Measurements from ENCODE around the gene MGST2.

MGST2 gene

DNA sequence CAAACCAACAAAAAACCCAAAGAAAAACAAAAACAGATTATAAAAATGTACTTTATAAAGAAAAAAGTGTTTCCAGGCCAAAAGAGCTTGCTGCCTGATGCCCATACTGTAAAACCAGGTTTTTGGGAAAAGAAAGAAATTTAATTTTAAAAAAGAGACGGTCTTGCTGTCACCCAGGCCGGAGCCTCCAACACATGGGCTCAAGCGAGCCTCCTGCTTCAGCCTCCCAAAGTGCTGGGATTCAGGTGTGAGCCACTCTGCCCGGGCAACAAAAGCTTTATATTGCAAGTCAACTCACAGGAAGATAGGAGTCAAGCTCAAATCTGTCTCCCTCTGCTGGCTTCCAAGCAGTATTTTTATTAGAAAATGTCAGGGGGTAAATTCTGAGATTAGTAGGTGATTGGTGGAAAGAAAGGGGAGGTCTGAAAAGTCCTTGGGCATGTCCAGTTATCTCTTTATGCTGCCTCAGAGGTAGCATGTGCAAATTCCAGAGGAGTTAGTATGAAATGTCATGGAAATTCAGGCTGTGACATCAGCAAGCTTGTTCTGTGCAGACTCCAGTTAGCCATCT is 39.4 kb downstream of the MGST2 start:
- TF ChIP-seq TCF12 (IDR thresholded peaks at IDR 0.05; ENCODE audit: low read depth) (no peak), FOXM1 (IDR thresholded peaks at IDR 0.05; ENCODE audit: borderline replicate concordance, low read depth) (no peak), YY1 (IDR thresholded peaks at IDR 0.05; ENCODE audit: low read depth) (no peak)

DNA sequence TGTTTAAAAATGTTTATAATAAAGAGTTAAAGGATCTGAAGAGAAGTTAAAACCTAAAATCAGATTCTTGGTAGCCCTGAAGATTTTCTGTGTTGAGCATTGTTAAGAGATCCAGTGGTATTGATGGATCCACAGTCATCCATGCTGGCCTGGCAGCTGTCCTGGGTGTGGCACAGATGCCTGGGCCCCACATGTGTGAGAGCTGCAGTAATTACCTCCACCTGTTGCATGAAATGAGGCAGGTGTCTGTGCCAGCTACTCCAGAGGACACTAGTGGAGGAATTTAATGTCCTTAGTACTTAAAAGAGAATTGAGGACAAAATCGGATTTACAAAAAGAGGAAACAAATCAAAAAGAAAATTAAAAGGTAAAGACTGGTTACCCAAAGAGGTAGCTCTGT is 44.0 kb downstream of the MGST2 start:
- TF ChIP-seq, protein P1, sequence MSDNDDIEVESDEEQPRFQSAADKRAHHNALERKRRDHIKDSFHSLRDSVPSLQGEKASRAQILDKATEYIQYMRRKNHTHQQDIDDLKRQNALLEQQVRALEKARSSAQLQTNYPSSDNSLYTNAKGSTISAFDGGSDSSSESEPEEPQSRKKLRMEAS (IDR thresholded peaks at IDR 0.05): no peak
- TF ChIP-seq RAD21 (IDR thresholded peaks at IDR 0.05; ENCODE audit: low read depth) (no peak), TEAD4 (IDR thresholded peaks at IDR 0.05) (no peak), CEBPB (IDR thresholded peaks at IDR 0.05) (no peak), TCF12 (IDR thresholded peaks at IDR 0.05; ENCODE audit: low read depth) (no peak), ZBTB7A (IDR thresholded peaks at IDR 0.05; ENCODE audit: low read depth) (no peak), NFIC (IDR thresholded peaks at IDR 0.05) (no peak), TAF1 (IDR thresholded peaks at IDR 0.05; ENCODE audit: low read depth) (no peak), YY1 (IDR thresholded peaks at IDR 0.05; ENCODE audit: low read depth) (no peak)
- TF ChIP-seq, protein P2, sequence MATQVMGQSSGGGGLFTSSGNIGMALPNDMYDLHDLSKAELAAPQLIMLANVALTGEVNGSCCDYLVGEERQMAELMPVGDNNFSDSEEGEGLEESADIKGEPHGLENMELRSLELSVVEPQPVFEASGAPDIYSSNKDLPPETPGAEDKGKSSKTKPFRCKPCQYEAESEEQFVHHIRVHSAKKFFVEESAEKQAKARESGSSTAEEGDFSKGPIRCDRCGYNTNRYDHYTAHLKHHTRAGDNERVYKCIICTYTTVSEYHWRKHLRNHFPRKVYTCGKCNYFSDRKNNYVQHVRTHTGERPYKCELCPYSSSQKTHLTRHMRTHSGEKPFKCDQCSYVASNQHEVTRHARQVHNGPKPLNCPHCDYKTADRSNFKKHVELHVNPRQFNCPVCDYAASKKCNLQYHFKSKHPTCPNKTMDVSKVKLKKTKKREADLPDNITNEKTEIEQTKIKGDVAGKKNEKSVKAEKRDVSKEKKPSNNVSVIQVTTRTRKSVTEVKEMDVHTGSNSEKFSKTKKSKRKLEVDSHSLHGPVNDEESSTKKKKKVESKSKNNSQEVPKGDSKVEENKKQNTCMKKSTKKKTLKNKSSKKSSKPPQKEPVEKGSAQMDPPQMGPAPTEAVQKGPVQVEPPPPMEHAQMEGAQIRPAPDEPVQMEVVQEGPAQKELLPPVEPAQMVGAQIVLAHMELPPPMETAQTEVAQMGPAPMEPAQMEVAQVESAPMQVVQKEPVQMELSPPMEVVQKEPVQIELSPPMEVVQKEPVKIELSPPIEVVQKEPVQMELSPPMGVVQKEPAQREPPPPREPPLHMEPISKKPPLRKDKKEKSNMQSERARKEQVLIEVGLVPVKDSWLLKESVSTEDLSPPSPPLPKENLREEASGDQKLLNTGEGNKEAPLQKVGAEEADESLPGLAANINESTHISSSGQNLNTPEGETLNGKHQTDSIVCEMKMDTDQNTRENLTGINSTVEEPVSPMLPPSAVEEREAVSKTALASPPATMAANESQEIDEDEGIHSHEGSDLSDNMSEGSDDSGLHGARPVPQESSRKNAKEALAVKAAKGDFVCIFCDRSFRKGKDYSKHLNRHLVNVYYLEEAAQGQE (IDR thresholded peaks at IDR 0.05; ENCODE audit: low read depth): no peak
- TF ChIP-seq, protein P3, sequence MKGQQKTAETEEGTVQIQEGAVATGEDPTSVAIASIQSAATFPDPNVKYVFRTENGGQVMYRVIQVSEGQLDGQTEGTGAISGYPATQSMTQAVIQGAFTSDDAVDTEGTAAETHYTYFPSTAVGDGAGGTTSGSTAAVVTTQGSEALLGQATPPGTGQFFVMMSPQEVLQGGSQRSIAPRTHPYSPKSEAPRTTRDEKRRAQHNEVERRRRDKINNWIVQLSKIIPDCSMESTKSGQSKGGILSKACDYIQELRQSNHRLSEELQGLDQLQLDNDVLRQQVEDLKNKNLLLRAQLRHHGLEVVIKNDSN (IDR thresholded peaks at IDR 0.05): no peak

DNA sequence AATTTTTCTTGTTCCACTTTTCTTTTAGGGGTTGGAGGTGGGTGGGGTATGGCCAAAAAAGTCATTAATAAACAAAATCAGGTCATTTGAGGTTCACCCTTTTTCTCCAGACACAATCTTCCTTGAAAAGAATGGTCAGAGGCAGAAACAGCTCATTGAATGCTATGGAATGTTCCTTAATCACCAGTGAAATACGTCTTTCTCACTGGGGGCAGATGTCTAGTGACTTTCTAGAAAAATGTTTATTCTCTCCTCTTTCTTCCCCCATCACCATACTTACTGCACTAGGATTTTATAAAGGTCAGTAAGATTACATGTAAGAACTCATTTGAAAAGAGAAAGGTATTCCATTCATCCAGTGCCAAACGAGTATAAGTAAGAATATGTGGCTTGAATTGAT is 44.5 kb downstream of the MGST2 start:
- no peak for TF ChIP-seq EGR1 (IDR thresholded peaks at IDR 0.05)
- TF ChIP-seq YY1 (IDR thresholded peaks at IDR 0.05; ENCODE audit: low read depth): no peak
- no peak for TF ChIP-seq FOXM1 (IDR thresholded peaks at IDR 0.05; ENCODE audit: borderline replicate concordance, low read depth)
- TF ChIP-seq, protein P3 (IDR thresholded peaks at IDR 0.05): no peak
- TF ChIP-seq ZBTB7A (IDR thresholded peaks at IDR 0.05; ENCODE audit: low read depth): no peak
- TF ChIP-seq CREB1 (IDR thresholded peaks at IDR 0.05; ENCODE audit: low read depth): no peak
- no peak for TF ChIP-seq TAF1 (IDR thresholded peaks at IDR 0.05; ENCODE audit: low read depth)
- no peak for TF ChIP-seq NFIC (IDR thresholded peaks at IDR 0.05)
- no peak for TF ChIP-seq TEAD4 (IDR thresholded peaks at IDR 0.05)
- no peak for TF ChIP-seq EP300 (IDR thresholded peaks at IDR 0.05; ENCODE audit: borderline replicate concordance)
- TF ChIP-seq RAD21 (IDR thresholded peaks at IDR 0.05; ENCODE audit: low read depth): no peak
- no peak for TF ChIP-seq TCF12 (IDR thresholded peaks at IDR 0.05; ENCODE audit: low read depth)
- TF ChIP-seq, protein P2 (IDR thresholded peaks at IDR 0.05; ENCODE audit: low read depth): no peak
- no peak for TF ChIP-seq CEBPB (IDR thresholded peaks at IDR 0.05)
- TF ChIP-seq, protein P1 (IDR thresholded peaks at IDR 0.05): no peak

DNA sequence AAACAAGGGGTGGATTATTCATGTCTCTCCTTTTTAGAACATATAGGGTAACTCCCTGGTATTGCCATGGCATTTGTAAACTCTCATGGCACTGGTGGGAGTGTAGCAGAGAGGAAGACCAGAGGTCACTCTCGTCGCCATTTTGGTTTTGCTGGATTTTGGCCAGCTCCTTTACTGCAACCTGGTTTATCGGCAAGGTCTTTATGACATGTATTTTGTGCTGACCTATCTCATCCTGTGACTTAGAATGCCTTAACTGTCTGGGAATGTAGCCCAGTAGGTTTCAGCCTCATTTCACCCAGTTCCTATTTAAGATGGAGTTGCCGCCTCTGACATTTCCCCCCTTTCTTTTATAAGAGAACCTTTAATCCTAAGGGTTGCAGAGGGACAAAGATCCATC is 45.8 kb downstream of the MGST2 start:
- TF ChIP-seq ZBTB7A (IDR thresholded peaks at IDR 0.05; ENCODE audit: low read depth) (no peak), TCF12 (IDR thresholded peaks at IDR 0.05; ENCODE audit: low read depth) (no peak), CEBPB (IDR thresholded peaks at IDR 0.05) (no peak), NFIC (IDR thresholded peaks at IDR 0.05) (no peak), RAD21 (IDR thresholded peaks at IDR 0.05; ENCODE audit: low read depth) (no peak), YY1 (IDR thresholded peaks at IDR 0.05; ENCODE audit: low read depth) (no peak), TAF1 (IDR thresholded peaks at IDR 0.05; ENCODE audit: low read depth) (no peak)
- TF ChIP-seq, protein P1 (IDR thresholded peaks at IDR 0.05): no peak

GRCh38 chr4:139712882-139713281 is 47.3 kb downstream of the MGST2 start:
- TF ChIP-seq YY1 (IDR thresholded peaks at IDR 0.05; ENCODE audit: low read depth) (no peak), CEBPB (IDR thresholded peaks at IDR 0.05) (no peak), FOXM1 (IDR thresholded peaks at IDR 0.05; ENCODE audit: borderline replicate concordance, low read depth) (no peak), NFIC (IDR thresholded peaks at IDR 0.05) (no peak), CREB1 (IDR thresholded peaks at IDR 0.05; ENCODE audit: low read depth) (no peak), TEAD4 (IDR thresholded peaks at IDR 0.05) (no peak), TCF12 (IDR thresholded peaks at IDR 0.05; ENCODE audit: low read depth) (no peak), RAD21 (IDR thresholded peaks at IDR 0.05; ENCODE audit: low read depth) (no peak), ZBTB7A (IDR thresholded peaks at IDR 0.05; ENCODE audit: low read depth) (no peak), EP300 (IDR thresholded peaks at IDR 0.05; ENCODE audit: borderline replicate concordance) (no peak), TAF1 (IDR thresholded peaks at IDR 0.05; ENCODE audit: low read depth) (no peak), EGR1 (IDR thresholded peaks at IDR 0.05) (no peak)
- TF ChIP-seq, protein P1 (IDR thresholded peaks at IDR 0.05): no peak
- TF ChIP-seq, protein P3 (IDR thresholded peaks at IDR 0.05): no peak
- TF ChIP-seq, protein P2 (IDR thresholded peaks at IDR 0.05; ENCODE audit: low read depth): no peak
